KG1 (cell line): ENCODE measurements around the gene KICS2.
"Not testable (repeated sequence)": the region's sequence is repeated elsewhere in the genome, so short reads cannot be mapped to it uniquely, and the experiment has no call there.

Source experiments
- DNase-seq: peaks from one replicate; lab custom pipeline; 2025; lab: John Stamatoyannopoulos, UW

Gene KICS2

GRCh38 chr12:64216239-64216638 lies 5.9 kb downstream of the KICS2 start:
- DNase-seq = no peak

- no peak for DNase-seq
Observed at GRCh38 chr12:64212119-64212746, 9.9 kb downstream of the KICS2 start.

- DNase-seq = no peak
Observed at GRCh38 chr12:64207453-64207852, 14.6 kb downstream of the KICS2 start.

GRCh38 chr12:64205542-64205941 lies 16.6 kb downstream of the KICS2 start:
- DNase-seq = no peak

- no peak for DNase-seq
Observed at GRCh38 chr12:64203775-64204174, 18.3 kb downstream of the KICS2 start.

- DNase-seq = no peak
Observed at GRCh38 chr12:64203036-64203435, 19.1 kb downstream of the KICS2 start.

GRCh38 chr12:64195841-64196240 lies 26.3 kb downstream of the KICS2 start:
- DNase-seq = not testable (repeated sequence)

GRCh38 chr12:64194333-64195149 lies 27.6 kb downstream of the KICS2 start:
- no peak for DNase-seq

- DNase-seq = no peak
Observed at GRCh38 chr12:64193931-64194330, 28.2 kb downstream of the KICS2 start.

GRCh38 chr12:64192644-64193444 lies 29.3 kb downstream of the KICS2 start:
- DNase-seq = no peak

- no peak for DNase-seq
Observed at GRCh38 chr12:64190140-64190539, 32.0 kb downstream of the KICS2 start.

GRCh38 chr12:64189530-64189929 lies 32.6 kb downstream of the KICS2 start:
- DNase-seq = no peak

- DNase-seq = no peak
Observed at GRCh38 chr12:64187794-64188193, 34.3 kb downstream of the KICS2 start.

GRCh38 chr12:64187370-64187769 lies 34.7 kb downstream of the KICS2 start:
- no peak for DNase-seq

GRCh38 chr12:64186789-64187188 lies 35.3 kb downstream of the KICS2 start:
- no peak for DNase-seq

GRCh38 chr12:64184216-64184615 lies 37.9 kb downstream of the KICS2 start:
- DNase-seq = no peak

GRCh38 chr12:64181430-64182291 lies 40.4 kb downstream of the KICS2 start:
- no peak for DNase-seq

GRCh38 chr12:64180951-64181350 lies 41.1 kb downstream of the KICS2 start:
- DNase-seq = no peak

GRCh38 chr12:64178122-64178521 lies 44.0 kb downstream of the KICS2 start:
- no peak for DNase-seq

GRCh38 chr12:64177001-64177400 lies 45.1 kb downstream of the KICS2 start:
- DNase-seq = no peak

- no peak for DNase-seq
Observed at GRCh38 chr12:64175254-64175945, 46.7 kb downstream of the KICS2 start.
